ENCODE data around the gene DCAF10.

Gene DCAF10

DNA sequence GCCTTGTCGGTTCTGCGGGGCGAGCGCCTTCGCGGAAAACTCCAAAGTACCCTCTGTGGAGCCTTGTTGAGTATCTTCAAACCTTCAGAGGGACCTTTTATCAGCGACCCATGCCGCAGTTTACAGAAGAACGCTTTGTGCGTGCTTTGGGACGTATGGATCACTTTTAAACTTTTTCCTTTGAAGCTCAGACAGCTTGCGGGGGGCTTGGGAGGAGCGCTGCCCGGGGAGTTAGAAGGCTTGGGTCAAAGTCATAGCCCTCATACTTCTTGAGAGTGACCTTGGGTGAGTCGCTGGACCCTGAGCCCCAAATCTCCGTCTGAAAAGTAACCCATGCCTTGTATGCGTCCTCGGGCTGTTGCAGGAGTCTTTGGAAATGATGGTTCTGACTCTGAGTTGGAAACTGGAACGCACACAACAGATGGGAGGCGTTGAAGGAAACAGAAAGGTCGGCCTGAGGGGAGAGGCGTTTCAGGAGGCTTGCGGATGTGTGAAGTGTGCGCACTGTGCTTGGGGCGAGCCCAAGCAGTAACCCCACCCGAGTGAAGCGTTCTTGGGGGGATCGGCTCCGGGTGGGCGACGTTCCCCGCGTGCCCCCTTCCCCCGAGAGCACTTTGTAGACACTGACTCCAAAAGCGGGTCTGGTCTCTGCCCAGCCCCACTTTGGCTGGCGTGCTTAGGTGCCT is 104.0 kb downstream of the DCAF10 start:
- peak; percentile 48 for DNase-seq (ENCODE audit: low read depth)
- TF ChIP-seq, protein P1, sequence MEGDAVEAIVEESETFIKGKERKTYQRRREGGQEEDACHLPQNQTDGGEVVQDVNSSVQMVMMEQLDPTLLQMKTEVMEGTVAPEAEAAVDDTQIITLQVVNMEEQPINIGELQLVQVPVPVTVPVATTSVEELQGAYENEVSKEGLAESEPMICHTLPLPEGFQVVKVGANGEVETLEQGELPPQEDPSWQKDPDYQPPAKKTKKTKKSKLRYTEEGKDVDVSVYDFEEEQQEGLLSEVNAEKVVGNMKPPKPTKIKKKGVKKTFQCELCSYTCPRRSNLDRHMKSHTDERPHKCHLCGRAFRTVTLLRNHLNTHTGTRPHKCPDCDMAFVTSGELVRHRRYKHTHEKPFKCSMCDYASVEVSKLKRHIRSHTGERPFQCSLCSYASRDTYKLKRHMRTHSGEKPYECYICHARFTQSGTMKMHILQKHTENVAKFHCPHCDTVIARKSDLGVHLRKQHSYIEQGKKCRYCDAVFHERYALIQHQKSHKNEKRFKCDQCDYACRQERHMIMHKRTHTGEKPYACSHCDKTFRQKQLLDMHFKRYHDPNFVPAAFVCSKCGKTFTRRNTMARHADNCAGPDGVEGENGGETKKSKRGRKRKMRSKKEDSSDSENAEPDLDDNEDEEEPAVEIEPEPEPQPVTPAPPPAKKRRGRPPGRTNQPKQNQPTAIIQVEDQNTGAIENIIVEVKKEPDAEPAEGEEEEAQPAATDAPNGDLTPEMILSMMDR (conservative IDR thresholded peaks at IDR 0.05; ENCODE audit: low read length) = no peak
- H3K4me3 ChIP-seq (ENCODE audit: low read length) = peak overlapping the region; percentile 90

GRCh38 chr9:37905131-37905505 is 104.5 kb downstream of the DCAF10 start:
- no peak for DNase-seq (ENCODE audit: low read depth)
- peak overlapping the region; percentile 90 for H3K4me3 ChIP-seq (ENCODE audit: low read length)
- TF ChIP-seq, protein P1 (conservative IDR thresholded peaks at IDR 0.05; ENCODE audit: low read length) = no peak

DNA sequence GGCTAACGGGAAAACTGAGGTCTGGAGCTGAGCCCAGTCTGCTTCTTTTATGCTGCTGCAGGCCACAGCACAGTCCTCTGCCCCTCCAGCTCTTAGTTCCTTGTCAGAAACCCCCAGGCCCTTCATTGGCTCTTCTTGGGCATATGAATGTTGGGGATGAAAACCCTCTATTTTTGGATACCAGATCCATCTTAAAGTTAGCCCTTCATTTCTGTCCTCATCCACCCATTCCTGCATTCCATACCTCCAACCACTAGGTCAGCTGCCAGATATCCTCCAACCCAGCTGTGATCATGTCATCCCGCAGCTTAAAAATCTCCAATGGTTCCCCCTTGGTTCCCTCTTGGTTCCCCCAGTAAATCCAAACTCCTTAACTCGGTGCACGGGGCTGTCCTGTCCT is 105.2 kb downstream of the DCAF10 start:
- no peak overlapping the region for H3K4me3 ChIP-seq (ENCODE audit: low read length)
- DNase-seq (ENCODE audit: low read depth) = no peak
- TF ChIP-seq, protein P1 (conservative IDR thresholded peaks at IDR 0.05; ENCODE audit: low read length) = no peak

DNA sequence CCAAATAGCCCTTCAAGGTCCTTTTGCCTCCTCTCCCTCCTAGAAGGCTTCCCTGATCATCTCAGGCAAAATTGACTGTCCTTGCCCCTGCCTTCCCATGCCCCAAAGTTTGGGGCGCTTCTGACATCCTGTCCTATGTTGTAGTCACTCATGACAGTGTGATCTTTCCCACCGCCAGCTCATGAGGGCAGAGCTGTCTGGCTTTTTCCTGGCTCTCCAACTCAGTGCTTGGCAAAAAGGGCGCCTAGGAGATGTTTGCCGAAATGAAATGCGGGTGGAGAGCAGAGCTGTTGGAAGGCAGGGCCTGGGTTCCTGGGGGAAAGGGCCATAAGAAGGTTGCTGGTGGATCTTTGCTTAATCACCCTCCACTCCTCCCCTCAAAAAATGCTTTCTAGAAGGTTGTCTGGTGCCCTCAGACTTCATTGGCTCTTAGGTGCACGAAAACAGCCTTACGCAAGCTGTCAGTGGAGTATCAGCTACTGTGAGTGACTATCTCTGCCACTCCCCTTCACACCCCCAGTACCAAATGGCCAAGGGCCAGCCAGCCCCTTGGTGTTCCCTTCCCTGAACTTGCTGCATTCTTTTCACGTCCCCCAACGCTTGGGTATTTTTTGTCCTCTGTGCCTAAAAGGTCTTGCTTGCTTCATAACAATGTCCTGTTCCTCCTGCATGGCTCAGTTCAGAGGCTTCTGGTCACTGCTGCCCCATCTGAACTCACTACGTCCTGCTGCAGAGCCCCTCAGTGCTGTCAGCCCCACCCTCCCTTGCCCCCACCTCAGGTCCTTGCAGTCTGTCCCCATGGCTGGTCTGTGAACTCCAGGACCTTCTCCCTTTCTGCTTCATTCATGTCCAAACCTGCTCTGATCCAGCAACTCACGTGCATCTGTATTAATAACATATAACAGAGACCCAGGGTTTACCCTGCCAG is 106.0 kb downstream of the DCAF10 start:
- TF ChIP-seq, protein P1 (conservative IDR thresholded peaks at IDR 0.05; ENCODE audit: low read length) = no peak
- DNase-seq (ENCODE audit: low read depth) = no peak
- H3K4me3 ChIP-seq (ENCODE audit: low read length) = no peak overlapping the region

DNA sequence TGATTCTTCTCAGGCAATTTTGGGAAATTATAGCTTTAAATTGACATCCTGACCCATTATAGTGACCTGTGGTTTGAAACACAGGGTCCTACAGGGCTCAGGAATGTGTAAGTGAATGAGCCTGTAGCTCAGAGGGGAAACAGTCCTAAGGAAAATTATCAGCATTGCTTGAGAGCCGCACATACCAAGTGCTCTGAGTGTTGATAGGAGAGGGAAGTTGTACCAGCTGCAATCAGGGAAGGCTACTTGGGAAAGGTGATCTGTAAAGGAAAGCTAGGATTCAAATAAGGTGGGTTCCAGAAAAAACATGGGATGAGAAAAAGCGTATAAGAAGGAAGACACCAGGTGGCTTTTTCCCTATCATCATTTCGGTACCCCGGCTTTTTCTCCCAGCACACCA is 107.7 kb downstream of the DCAF10 start:
- H3K4me3 ChIP-seq (ENCODE audit: low read length) = no peak overlapping the region
- DNase-seq (ENCODE audit: low read depth) = no peak
- TF ChIP-seq, protein P1 (conservative IDR thresholded peaks at IDR 0.05; ENCODE audit: low read length) = no peak

GRCh38 chr9:37908698-37909186 is 108.1 kb downstream of the DCAF10 start:
- DNase-seq (ENCODE audit: low read depth) = peak; percentile 90
- H3K4me3 ChIP-seq (ENCODE audit: low read length) = no peak overlapping the region
- TF ChIP-seq, protein P1 (conservative IDR thresholded peaks at IDR 0.05; ENCODE audit: low read length) = no peak
